Mesenchymal stem cell (in vitro differentiated cells and primary cell): ENCODE results near the gene PACC1.

Experiments used
- DNase-seq: peaks from one replicate; pipeline ENCODE4 v3.0.0-alpha.2; 2013
- H2AFZ ChIP-seq: one replicate; pipeline ENCODE4 v1.6.1; 2013; ENCODE audit warnings: low read depth, mild to moderate bottlenecking, control low read depth, inconsistent platforms, low read length, moderate library complexity
- H2AK5ac ChIP-seq: 2 replicates; pipeline ENCODE4 v1.6.1; 2013; ENCODE audit warnings: low read length, moderate library complexity, mild to moderate bottlenecking, inconsistent platforms; ENCODE audit not compliant: severe bottlenecking
- H2BK120ac ChIP-seq: one replicate; pipeline ENCODE4 v1.6.1; 2013; ENCODE audit warnings: low read depth, mild to moderate bottlenecking, inconsistent platforms, low read length, moderate library complexity
- H2BK12ac ChIP-seq, 2 experiments: one replicate each; pipeline ENCODE4 v1.6.1; 2013; ENCODE audit warnings: inconsistent platforms in 2 of 2, low read length in 2 of 2, mild to moderate bottlenecking in 2 of 2, moderate library complexity in 2 of 2, control low read depth in 1 of 2
- H2BK15ac ChIP-seq: one replicate; pipeline ENCODE4 v1.6.1; 2013; ENCODE audit warnings: mild to moderate bottlenecking, low read depth, inconsistent platforms; ENCODE audit not compliant: poor library complexity, severe bottlenecking
- H2BK5ac ChIP-seq: 2 replicates; pipeline ENCODE4 v1.6.1; 2013; ENCODE audit warnings: low read depth, mild to moderate bottlenecking, low read length, control low read depth, inconsistent platforms; ENCODE audit not compliant: poor library complexity, severe bottlenecking
- H3K14ac ChIP-seq, 2 experiments: one replicate each; pipeline ENCODE4 v1.6.1; 2013; ENCODE audit warnings: inconsistent platforms in 2 of 2, low read length in 2 of 2, control low read depth in 1 of 2, mild to moderate bottlenecking in 1 of 2, moderate library complexity in 1 of 2
- H3K18ac ChIP-seq, 2 experiments: one replicate each; pipeline ENCODE4 v1.6.1; 2013; ENCODE audit warnings: inconsistent platforms in 2 of 2, low read length in 2 of 2, control low read depth in 1 of 2, low read depth in 1 of 2, mild to moderate bottlenecking in 1 of 2
- H3K23ac ChIP-seq, 2 experiments: one replicate each; pipeline ENCODE4 v1.6.1; 2013; ENCODE audit warnings: inconsistent platforms in 2 of 2, low read length in 2 of 2, mild to moderate bottlenecking in 2 of 2, moderate library complexity in 2 of 2, control low read depth in 1 of 2
- H3K27ac ChIP-seq: 2 replicates; pipeline ENCODE4 v1.5.1; 2013; ENCODE audit warnings: mild to moderate bottlenecking, moderate library complexity, low read length, control low read depth, inconsistent platforms; ENCODE audit not compliant: poor library complexity, severe bottlenecking
- H3K27me3 ChIP-seq, 2 experiments: 2 replicates each; pipeline versions ENCODE4 v1.6.1 to v1.7.0; 2013; ENCODE audit warnings: low read length in 2 of 2, mild to moderate bottlenecking in 2 of 2, moderate library complexity in 2 of 2, control low read depth in 1 of 2, inconsistent platforms in 1 of 2; ENCODE audit not compliant: control insufficient read depth in 1 of 2, insufficient read depth in 1 of 2
- H3K36me3 ChIP-seq, 2 experiments: 2 replicates each; pipeline versions ENCODE4 v1.6.1 to v1.7.0; 2013; ENCODE audit warnings: low read length in 2 of 2, control low read depth in 1 of 2, inconsistent platforms in 1 of 2, low read depth in 1 of 2, mild to moderate bottlenecking in 1 of 2; ENCODE audit not compliant: insufficient read depth in 2 of 2, control insufficient read depth in 1 of 2
- H3K4ac ChIP-seq, 2 experiments: one replicate each; pipeline ENCODE4 v1.6.1; 2013; ENCODE audit warnings: inconsistent platforms in 2 of 2, low read length in 2 of 2, mild to moderate bottlenecking in 2 of 2, moderate library complexity in 2 of 2, control low read depth in 1 of 2, low read depth in 1 of 2
- H3K4me1 ChIP-seq: 2 replicates; pipeline ENCODE4 v1.6.1; 2013; ENCODE audit warnings: low read depth, low read length, control low read depth; ENCODE audit not compliant: control insufficient read depth, insufficient read depth
- H3K4me2 ChIP-seq: 2 replicates; pipeline ENCODE4 v1.6.1; 2013; ENCODE audit warnings: low read length, mild to moderate bottlenecking, inconsistent platforms; ENCODE audit not compliant: poor library complexity, severe bottlenecking
- H3K4me3 ChIP-seq, 2 experiments: 2 replicates each; pipeline versions ENCODE4 v1.5.1 to v1.7.0; 2013; ENCODE audit warnings: low read length in 2 of 2, mild to moderate bottlenecking in 2 of 2, control low read depth in 1 of 2, low read depth in 1 of 2; ENCODE audit not compliant: insufficient read depth in 1 of 2
- H3K79me1 ChIP-seq: replicated peaks from 2 replicates; pipeline ENCODE4 v1.6.1; 2013; ENCODE audit warnings: mild to moderate bottlenecking, control low read depth, low read length, inconsistent platforms; ENCODE audit not compliant: poor library complexity, severe bottlenecking
- H3K9ac ChIP-seq: 2 replicates; pipeline ENCODE4 v1.7.0; 2013; ENCODE audit warnings: mild to moderate bottlenecking, low read length, moderate library complexity
- H3K9me3 ChIP-seq: 2 replicates; pipeline ENCODE4 v1.7.0; 2013; ENCODE audit warnings: mild to moderate bottlenecking, low read length; ENCODE audit not compliant: control insufficient read depth
- H4K8ac ChIP-seq: one replicate; pipeline ENCODE4 v1.6.1; 2013; ENCODE audit warnings: inconsistent platforms, mild to moderate bottlenecking, low read length, moderate library complexity
- H4K91ac ChIP-seq: one replicate; pipeline ENCODE4 v1.6.1; 2013; ENCODE audit warnings: mild to moderate bottlenecking, low read length, inconsistent platforms
- WGBS: methylation state at CpG from one replicate; pipeline ENCODE4 v1.1.7; 2013; ENCODE audit warnings: mixed read lengths; 5-methylcytosine and 5-hydroxymethylcytosine counted together

The PACC1 gene

DNA sequence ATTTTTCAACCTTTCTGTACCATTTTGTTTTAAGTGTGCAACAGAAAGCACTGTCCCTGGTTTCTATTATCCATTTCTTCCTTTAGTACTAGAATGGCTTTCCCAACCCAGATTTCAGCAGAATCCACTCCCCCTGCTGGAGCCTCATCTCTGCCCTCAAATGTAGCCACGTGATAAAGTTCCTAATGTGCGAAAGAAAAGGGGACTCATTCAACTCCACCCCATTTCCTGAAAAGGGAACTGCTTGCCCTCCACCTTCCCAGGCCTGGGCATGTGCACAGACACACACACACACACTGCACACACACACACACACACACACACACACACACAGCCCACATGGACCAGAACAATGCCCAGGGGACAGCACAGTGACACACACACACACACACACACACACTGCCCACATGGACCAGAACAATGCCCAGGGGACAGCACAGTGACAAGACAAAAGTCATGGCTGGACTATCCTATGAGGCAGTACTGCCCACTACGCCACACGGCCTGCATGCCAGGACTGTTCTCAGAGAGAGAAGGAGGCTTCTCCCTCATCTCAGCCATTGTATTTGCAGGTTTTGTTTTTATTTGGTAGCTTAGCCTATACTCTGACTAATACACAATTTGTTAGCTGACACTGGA is 33.2 kb downstream of the PACC1 start:
- no peaks in the 10 kb centered on the region for H3K27me3 ChIP-seq
- no peak overlapping the region for H3K4me3 ChIP-seq
- no peak overlapping the region for H2BK120ac ChIP-seq
- DNase-seq: no peak
- no peak overlapping the region for H3K4me2 ChIP-seq
- H2BK12ac ChIP-seq: no peak overlapping the region
- no peak overlapping the region for H4K8ac ChIP-seq
- H3K79me1 ChIP-seq: no peaks in the 10 kb centered on the region
- no peak overlapping the region for H3K9ac ChIP-seq
- H3K23ac ChIP-seq: no peak overlapping the region
- H2AK5ac ChIP-seq: no peak overlapping the region
- H3K14ac ChIP-seq: no peak overlapping the region
- no peak overlapping the region for H2AFZ ChIP-seq
- no peak overlapping the region for H2BK15ac ChIP-seq
- H3K27ac ChIP-seq: no peak overlapping the region
- no peak overlapping the region for H3K4ac ChIP-seq
- H3K36me3 ChIP-seq: peaks cover 51 to 57% of the 10 kb centered on the region in 2 experiments
- H3K18ac ChIP-seq: no peak overlapping the region
- no peaks in the 10 kb centered on the region for H3K4me1 ChIP-seq
- no peak overlapping the region for H4K91ac ChIP-seq
- WGBS: 97% methylated on average over 4 of the region's 4 CpGs
- H3K9me3 ChIP-seq: no peaks in the 10 kb centered on the region
- no peak overlapping the region for H2BK5ac ChIP-seq

- Histone ChIP-seq H2BK15ac (no peak overlapping the region), H3K9me3 (no peaks in the 10 kb centered on the region), H3K4me2 (no peak overlapping the region), H3K14ac (no peak overlapping the region), H3K4me3 (no peak overlapping the region), H3K4me1 (no peaks in the 10 kb centered on the region), H3K79me1 (no peaks in the 10 kb centered on the region), H3K18ac (no peak overlapping the region), H2BK12ac (no peak overlapping the region), H2AK5ac (no peak overlapping the region), H3K27me3 (no peaks in the 10 kb centered on the region), H3K36me3 (peaks cover 38 to 39% of the 10 kb centered on the region in 2 experiments), H2BK5ac (no peak overlapping the region), H3K4ac (no peak overlapping the region), H2BK120ac (no peak overlapping the region), H3K27ac (no peak overlapping the region), H4K8ac (no peak overlapping the region), H3K23ac (no peak overlapping the region), H3K9ac (no peak overlapping the region), H2AFZ (no peak overlapping the region), H4K91ac (no peak overlapping the region)
- WGBS: 100% methylated on average over 2 of the region's 2 CpGs
- DNase-seq: no peak
Measured at GRCh38 chr1:212379366-212379765, 35.3 kb downstream of the PACC1 start.

DNA sequence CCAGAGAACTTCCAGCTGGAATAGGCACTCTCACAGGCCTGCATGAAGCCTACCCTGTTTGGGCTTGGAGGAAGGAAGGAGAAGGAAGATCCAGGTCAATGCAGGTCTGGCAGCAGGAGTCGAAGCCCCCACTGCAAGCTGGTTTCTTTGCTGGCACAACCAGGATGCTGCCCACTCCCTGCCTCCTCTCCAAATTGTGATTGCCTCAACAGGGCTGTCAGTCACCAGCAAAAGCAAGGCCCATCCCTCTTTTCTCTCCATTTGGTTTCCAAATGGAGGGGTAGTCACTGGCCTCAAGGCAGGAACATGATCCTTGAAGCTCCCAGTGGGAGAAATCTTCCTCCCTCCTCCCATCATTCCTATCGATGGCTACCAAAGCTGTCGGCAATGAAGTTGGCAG is 37.0 kb downstream of the PACC1 start:
- H2BK5ac ChIP-seq: no peak overlapping the region
- H2BK120ac ChIP-seq: no peak overlapping the region
- H2BK15ac ChIP-seq: no peak overlapping the region
- no peak overlapping the region for H4K8ac ChIP-seq
- no peak overlapping the region for H3K14ac ChIP-seq
- no peak overlapping the region for H4K91ac ChIP-seq
- no peak overlapping the region for H3K18ac ChIP-seq
- H2BK12ac ChIP-seq: no peak overlapping the region
- no peak overlapping the region for H2AFZ ChIP-seq
- WGBS: 92% methylated on average over 3 of the region's 3 CpGs
- no peak overlapping the region for H3K4me3 ChIP-seq
- no peaks in the 10 kb centered on the region for H3K4me1 ChIP-seq
- H3K27ac ChIP-seq: no peak overlapping the region
- no peak overlapping the region for H3K4ac ChIP-seq
- H3K9me3 ChIP-seq: no peaks in the 10 kb centered on the region
- DNase-seq: no peak
- H3K79me1 ChIP-seq: no peaks in the 10 kb centered on the region
- no peak overlapping the region for H3K23ac ChIP-seq
- H3K27me3 ChIP-seq: no peaks in the 10 kb centered on the region
- no peak overlapping the region for H3K4me2 ChIP-seq
- H3K9ac ChIP-seq: no peak overlapping the region
- no peak overlapping the region for H2AK5ac ChIP-seq
- peaks cover 30 to 32% of the 10 kb centered on the region in 2 experiments for H3K36me3 ChIP-seq

- no peak overlapping the region for H2BK120ac ChIP-seq
- no peak overlapping the region for H2AK5ac ChIP-seq
- no peak overlapping the region for H3K4ac ChIP-seq
- no peak for DNase-seq
- no peak overlapping the region for H2BK15ac ChIP-seq
- WGBS: 98% methylated on average over 4 of the region's 5 CpGs
- no peaks in the 10 kb centered on the region for H3K79me1 ChIP-seq
- peaks cover 27 to 31% of the 10 kb centered on the region in 2 experiments for H3K36me3 ChIP-seq
- no peaks in the 10 kb centered on the region for H3K4me1 ChIP-seq
- H3K9ac ChIP-seq: no peak overlapping the region
- no peaks in the 10 kb centered on the region for H3K27me3 ChIP-seq
- H3K4me2 ChIP-seq: no peak overlapping the region
- no peak overlapping the region for H4K91ac ChIP-seq
- H3K9me3 ChIP-seq: no peaks in the 10 kb centered on the region
- H3K4me3 ChIP-seq: no peak overlapping the region
- no peak overlapping the region for H3K18ac ChIP-seq
- no peak overlapping the region for H3K23ac ChIP-seq
- no peak overlapping the region for H2AFZ ChIP-seq
- no peak overlapping the region for H2BK12ac ChIP-seq
- H3K14ac ChIP-seq: no peak overlapping the region
- H2BK5ac ChIP-seq: no peak overlapping the region
- no peak overlapping the region for H4K8ac ChIP-seq
- H3K27ac ChIP-seq: no peak overlapping the region
Measured at GRCh38 chr1:212375986-212376385, 38.7 kb downstream of the PACC1 start.
